GM19452 (cell line): ENCODE data around the gene USP40.

ENCODE experiments used
- ATAC-seq: cut with Tn5 transposase; IDR thresholded peaks from one replicate; pipeline ENCODE4 v1.9.1; 2021; ENCODE audit not compliant: unreplicated experiment

USP40 gene

DNA sequence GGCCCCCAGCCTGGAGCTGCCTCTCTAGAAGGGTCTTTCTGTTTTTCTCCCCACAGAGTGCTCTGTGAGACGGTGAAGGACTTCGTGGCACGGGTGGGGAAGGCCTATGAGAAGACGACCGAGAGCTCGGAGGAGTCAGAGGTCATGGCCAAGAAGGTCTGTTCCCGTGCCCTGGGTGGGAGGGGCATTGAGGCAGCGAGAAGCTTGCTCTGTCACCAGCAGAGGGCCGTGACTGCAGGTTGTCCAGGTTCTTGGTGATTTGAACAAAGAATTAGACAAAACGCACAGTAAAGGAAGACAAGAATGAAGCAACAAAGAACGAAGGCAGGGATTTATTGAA lies 118.4 kb downstream of the USP40 start:
- no peak for ATAC-seq

DNA sequence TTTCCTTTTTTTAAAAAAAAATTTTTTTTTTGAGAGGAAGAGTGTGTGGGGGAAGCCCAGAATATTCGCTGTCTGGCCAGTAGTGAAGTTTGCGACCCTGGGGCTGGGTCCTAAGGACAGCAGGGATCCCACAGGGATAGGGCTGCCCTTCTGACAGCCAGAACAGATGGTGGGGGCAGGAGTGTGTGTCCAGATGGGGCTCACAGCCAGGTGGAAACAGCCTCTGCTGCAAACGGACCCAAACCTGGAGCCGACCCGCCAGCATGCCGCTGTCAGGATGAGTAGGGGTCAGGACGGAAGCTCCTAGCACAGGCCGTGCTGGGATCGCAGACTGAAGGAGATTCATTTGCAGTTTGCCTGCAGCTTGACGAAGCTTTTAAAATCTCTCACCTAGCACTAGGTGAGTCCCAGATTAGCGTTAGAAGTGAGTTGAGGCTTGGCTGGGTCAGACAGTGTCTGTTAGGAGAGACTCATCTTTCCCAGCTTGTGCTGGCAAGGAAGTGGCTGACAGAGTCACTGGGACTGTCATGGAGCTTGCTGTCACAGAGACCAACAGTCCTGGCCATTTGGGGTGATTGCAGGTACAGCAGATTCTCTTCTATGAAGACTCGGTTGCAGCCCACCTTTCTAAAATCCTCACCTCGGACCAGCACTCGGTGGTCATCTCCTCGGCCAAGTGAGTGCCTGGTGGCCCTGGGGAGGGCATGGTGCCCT lies 118.9 kb downstream of the USP40 start:
- no peak for ATAC-seq

GRCh38 chr2:233446606-233447305 lies 119.8 kb downstream of the USP40 start:
- no peak for ATAC-seq

GRCh38 chr2:233446121-233446520 lies 120.5 kb downstream of the USP40 start:
- ATAC-seq = no peak

GRCh38 chr2:233445152-233445830 lies 121.3 kb downstream of the USP40 start:
- no peak for ATAC-seq

- no peak for ATAC-seq
Measured at GRCh38 chr2:233444501-233444900, 122.1 kb downstream of the USP40 start.

DNA sequence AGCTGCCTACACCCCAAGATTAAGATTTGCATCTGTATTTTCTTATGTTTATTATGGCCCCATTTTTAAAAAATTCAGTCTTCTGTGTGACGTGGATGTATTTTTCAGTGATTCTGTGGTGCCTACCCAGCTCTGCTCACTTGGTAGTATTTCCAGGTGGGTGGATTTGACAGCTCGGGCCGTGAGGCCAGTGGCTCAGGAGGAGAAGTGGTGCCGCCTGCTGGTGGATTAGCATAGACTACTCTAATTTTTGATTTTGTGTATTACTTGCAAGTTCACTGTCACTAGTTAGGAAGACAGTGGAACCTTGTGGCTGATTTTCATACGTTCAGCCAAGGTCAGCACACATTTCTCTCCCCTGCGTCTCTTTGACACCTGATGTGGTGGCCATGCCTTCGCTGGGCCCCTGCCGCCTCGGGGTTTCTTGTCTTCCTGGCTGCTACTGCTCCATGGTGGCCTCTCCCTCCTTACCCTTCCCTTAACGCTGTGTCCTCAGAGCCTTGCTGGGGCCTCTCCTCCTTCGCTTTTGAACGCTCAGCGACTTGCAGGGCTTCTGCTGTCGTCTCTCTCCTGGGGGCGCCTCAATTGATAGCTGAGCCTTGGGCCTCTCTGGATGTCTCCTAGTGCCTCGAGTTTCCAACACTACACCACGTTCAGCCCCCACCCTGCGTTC lies 122.9 kb downstream of the USP40 start:
- ATAC-seq = peak; percentile 56

- no peak for ATAC-seq
Measured at GRCh38 chr2:233442028-233442310, 124.6 kb downstream of the USP40 start.

- no peak for ATAC-seq
Measured at GRCh38 chr2:233441161-233442027, 125.2 kb downstream of the USP40 start.

GRCh38 chr2:233440714-233441113 lies 125.9 kb downstream of the USP40 start:
- ATAC-seq = no peak

DNA sequence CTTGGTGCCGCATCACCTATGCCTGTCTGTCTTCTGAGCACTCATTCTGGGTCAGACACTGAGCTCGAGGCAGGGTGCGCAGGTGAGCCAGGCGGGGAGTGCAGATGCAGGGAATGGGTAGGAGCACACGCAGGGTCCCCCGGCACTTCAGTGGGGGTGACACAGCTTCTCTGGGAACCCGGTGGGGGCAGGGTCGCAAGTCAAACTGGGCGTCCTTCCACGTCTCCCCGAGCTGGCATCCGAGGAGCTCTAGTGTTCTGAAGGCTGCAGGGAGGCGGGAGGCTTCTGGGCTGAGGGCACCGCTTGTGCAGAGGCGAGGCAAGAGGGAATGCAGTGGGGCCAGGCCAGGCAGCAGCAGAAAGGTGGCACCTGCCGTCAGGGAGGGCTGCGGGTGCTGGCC lies 126.3 kb downstream of the USP40 start:
- ATAC-seq = no peak

DNA sequence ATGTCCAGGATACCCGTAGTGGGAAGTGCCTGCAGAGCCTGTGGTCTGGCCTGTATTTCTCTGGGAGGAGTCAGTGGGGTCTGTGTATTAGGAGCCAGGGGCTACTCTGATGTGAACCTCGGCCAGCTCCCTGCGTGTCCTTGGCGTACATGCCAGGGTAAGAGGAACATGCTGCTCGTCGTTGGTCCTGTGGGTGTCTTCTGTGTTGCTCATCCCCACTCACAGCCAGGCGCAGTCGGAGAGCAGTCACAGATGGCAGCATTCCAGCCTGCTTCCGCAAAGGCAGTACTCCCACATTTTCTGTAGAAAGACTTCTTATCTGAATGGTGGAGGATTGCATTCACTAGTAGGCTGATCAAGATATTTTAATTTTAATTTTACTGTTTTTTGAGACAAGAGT lies 127.4 kb downstream of the USP40 start:
- no peak for ATAC-seq

GRCh38 chr2:233438573-233439147 lies 127.9 kb downstream of the USP40 start:
- ATAC-seq = no peak

DNA sequence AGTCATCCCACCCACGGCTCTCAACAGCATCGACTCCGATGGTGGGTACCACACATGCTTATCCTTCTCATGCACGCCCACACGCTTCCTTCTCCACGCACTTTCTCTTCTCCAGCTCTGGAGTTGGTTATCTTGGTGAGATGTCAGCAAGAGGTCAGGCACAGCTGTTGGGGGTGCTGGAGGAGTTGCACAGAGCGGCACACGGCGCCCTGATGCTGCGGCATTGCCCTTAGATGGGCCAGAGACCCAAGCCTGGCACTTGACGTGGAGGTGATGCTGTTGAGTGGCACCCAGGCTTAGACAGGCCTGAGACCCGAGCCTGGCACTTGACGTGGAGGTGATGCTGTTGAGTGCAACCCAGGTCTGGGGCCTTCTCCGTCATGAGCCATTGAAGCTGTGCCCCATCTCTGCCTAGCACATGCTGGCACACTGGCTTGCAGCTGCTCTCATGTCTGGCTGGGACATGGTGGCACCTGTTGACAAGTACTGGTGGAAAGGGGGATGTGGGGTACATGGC lies 129.1 kb downstream of the USP40 start:
- ATAC-seq = no peak

DNA sequence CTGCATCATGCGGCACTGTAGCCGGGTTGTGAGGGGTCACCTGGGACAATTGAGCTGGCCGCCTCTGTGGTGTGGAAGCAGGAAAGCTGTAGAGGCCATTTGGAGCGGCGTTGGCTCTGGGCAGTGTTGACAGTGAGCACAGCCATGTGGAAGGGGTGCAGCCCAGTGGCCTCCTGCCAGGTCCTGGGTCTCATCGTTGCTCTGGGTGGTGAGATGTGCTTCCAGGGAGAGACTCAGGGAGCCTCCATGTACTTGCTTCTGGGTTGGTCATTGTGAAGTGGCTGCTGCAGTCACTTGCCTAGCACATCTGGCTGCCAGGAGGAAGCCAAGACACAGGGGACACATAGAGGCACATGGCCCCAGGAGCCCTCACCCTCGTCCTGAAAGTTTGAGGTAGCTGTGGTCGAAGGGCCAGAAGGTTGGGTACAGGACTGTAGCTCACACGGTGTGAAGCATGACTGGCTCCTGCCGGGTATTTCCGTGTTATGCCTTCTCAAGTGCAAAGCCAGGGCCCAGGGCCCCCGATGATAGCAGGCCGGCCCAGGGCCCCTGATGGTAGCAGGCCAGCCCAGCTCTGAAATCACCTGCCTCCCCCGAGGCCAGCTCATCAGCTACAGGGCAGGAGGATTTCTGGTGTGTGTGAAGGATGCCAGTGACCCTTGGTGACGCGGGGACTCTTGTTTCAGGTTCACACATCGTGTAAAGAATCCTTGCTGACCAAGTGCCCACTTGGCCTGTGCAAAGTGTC lies 129.7 kb downstream of the USP40 start:
- no peak for ATAC-seq

DNA sequence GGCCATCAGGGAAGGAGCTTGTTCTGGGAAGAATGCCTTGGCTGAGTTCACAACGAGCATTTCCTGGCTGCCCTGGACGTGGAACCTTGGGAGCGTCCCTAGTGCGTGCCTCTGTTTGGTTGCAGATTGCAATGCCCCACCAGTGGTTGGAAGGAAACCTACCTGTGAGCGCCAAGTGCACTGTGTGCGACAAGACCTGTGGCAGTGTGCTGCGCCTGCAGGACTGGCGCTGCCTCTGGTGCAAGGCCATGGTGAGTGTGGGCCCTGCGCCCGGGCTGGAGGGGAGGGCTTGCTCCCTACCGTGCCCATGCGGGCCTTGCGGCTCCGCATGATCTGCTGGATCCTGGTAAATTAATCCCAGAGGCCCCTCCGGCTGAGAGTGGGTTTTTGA lies 130.4 kb downstream of the USP40 start:
- ATAC-seq = no peak

GRCh38 chr2:233435436-233436190 lies 131.0 kb downstream of the USP40 start:
- no peak for ATAC-seq

- no peak for ATAC-seq
Measured at GRCh38 chr2:233434666-233435330, 131.8 kb downstream of the USP40 start.
